HepG2 (cell line): ENCODE results near the gene BIK. TPM values are rescaled to one million over a fixed set of nuclear protein-coding genes. Genes with fewer than 3 reads are reported as not detected.

Source experiments
- AHR ChIP-seq: IDR thresholded peaks from 2 replicates; pipeline ENCODE4 v1.6.1; 2018; ENCODE audit warnings: missing genetic modification reagents, missing compliant biosample characterization
- ATF7-NPFF ChIP-seq: sonication (generic); formaldehyde crosslinking; IDR thresholded peaks from 2 replicates; pipeline ENCODE4 v1.8.1; 2023; ENCODE audit warnings: mild to moderate bottlenecking, low read depth, missing genetic modification reagents, moderate library complexity
- BRCA1 ChIP-seq: sonication (generic); formaldehyde crosslinking; IDR thresholded peaks from 2 replicates; pipeline ENCODE4 v1.4.0; 2020; ENCODE audit warnings: missing genetic modification reagents
- DNMT1 ChIP-seq: sonication (generic); formaldehyde crosslinking; IDR thresholded peaks from 2 replicates; pipeline ENCODE4 v1.5.1; 2020; ENCODE audit warnings: mild to moderate bottlenecking, missing genetic modification reagents
- GATAD1 ChIP-seq: IDR thresholded peaks from 2 replicates; pipeline ENCODE4 v1.6.1; 2016; ENCODE audit warnings: missing genetic modification reagents, missing compliant biosample characterization
- IKZF1 ChIP-seq: fragments of 450-650 bp; IDR thresholded peaks from 2 replicates; pipeline ENCODE4 v1.7.1; 2016
- KAT2B ChIP-seq: fragments of 150-350 bp; IDR thresholded peaks from 2 replicates; pipeline ENCODE4 v1.6.1; 2014; ENCODE audit warnings: low read depth, low read length, borderline replicate concordance
- KLF11 ChIP-seq: IDR thresholded peaks from 2 replicates; pipeline ENCODE4 v1.6.1; 2016; ENCODE audit warnings: missing compliant biosample characterization
- KLF12 ChIP-seq: sonication (generic); formaldehyde crosslinking; IDR thresholded peaks from 2 replicates; pipeline ENCODE4 v1.4.0; 2020; ENCODE audit warnings: missing genetic modification reagents, borderline replicate concordance
- PATZ1 ChIP-seq: sonication (generic); formaldehyde crosslinking; IDR thresholded peaks from 2 replicates; pipeline ENCODE4 v1.4.0; 2020; ENCODE audit warnings: missing genetic modification reagents
- PAXIP1 ChIP-seq: sonication (generic); formaldehyde crosslinking; conservative IDR thresholded peaks from 2 replicates; pipeline ENCODE4 v1.4.0; 2020; ENCODE audit warnings: mild to moderate bottlenecking, missing genetic modification reagents, moderate library complexity
- POLR2AphosphoS5 ChIP-seq: IDR thresholded peaks from 2 replicates; pipeline ENCODE4 v1.6.1; 2012; ENCODE audit warnings: low read depth, low read length
- RBM22 ChIP-seq: fragments of 200-400 bp; formaldehyde crosslinking; optimal IDR thresholded peaks from 2 replicates; pipeline ENCODE3; 2017; ENCODE audit warnings: mild to moderate bottlenecking, low read length, moderate library complexity
- ZFP36 ChIP-seq: fragments of 150-350 bp; IDR thresholded peaks from 2 replicates; pipeline ENCODE4 v1.6.1; 2018; ENCODE audit warnings: borderline replicate concordance, low read length, low read depth; ENCODE audit not compliant: partially characterized antibody
- ZGPAT ChIP-seq: IDR thresholded peaks from 2 replicates; pipeline ENCODE4 v1.6.1; 2016; ENCODE audit warnings: mild to moderate bottlenecking
- ZNF354B ChIP-seq: sonication (generic); formaldehyde crosslinking; IDR thresholded peaks from 2 replicates; pipeline ENCODE4 v1.8.0; 2022; ENCODE audit warnings: mild to moderate bottlenecking, missing genetic modification reagents
- ZNF414 ChIP-seq: sonication (generic); formaldehyde crosslinking; IDR thresholded peaks from 2 replicates; pipeline ENCODE4 v1.5.0; 2020; ENCODE audit warnings: missing genetic modification reagents
- ZNF598 ChIP-seq: sonication (generic); formaldehyde crosslinking; IDR thresholded peaks from 2 replicates; pipeline ENCODE4 v1.5.1; 2020; ENCODE audit warnings: mild to moderate bottlenecking, missing genetic modification reagents, borderline replicate concordance
- ZNF772 ChIP-seq: sonication (generic); formaldehyde crosslinking; IDR thresholded peaks from 2 replicates; pipeline ENCODE4 v1.5.0; 2020; ENCODE audit warnings: mild to moderate bottlenecking, missing genetic modification reagents
- ZSCAN25 ChIP-seq: sonication (generic); formaldehyde crosslinking; IDR thresholded peaks from 2 replicates; pipeline ENCODE4 v1.8.0; 2022; ENCODE audit warnings: mild to moderate bottlenecking, missing genetic modification reagents
- ZSCAN9 ChIP-seq: IDR thresholded peaks from 2 replicates; pipeline ENCODE4 v1.6.1; 2016; ENCODE audit warnings: borderline replicate concordance
- polyA plus RNA-seq, 8 experiments: library from polyadenylated mRNA; depleted of rRNA in 3 of 8; stranded (reverse) in 7 of 8; unstranded in 1 of 8; fragments of >200 nt; fragmentation: Illumina TruSeq in 4 of 8; extraction: Trizol in 4 of 8; gene quantifications; 2 replicates each; pipeline versions ENCODE4 v1.2.1 to v1.2.3, GENCODE V29; 2011 to 2016; ENCODE audit warnings: low read depth in 4 of 8, missing spikeins in 1 of 8, mixed read lengths in 1 of 8; ENCODE audit not compliant: insufficient read depth in 1 of 8
- total RNA-seq, 5 experiments: library from RNA; depleted of rRNA; stranded (reverse); fragments of >200 nt; fragmentation: Illumina TruSeq; extraction: Trizol; gene quantifications; 2 replicates each; pipeline ENCODE4 v1.2.3, GENCODE V29; 2016; ENCODE audit warnings: low read depth in 1 of 5

BIK gene
- total and polyA plus RNA-seq, 2 of the 13 experiments (the other 11 are each of a cell fraction or from before 2014, with no cell fraction given), result 0.54 to 0.80 TPM

GRCh38 chr22:43088984-43089717 is 21.4 kb upstream of the BIK start, which contains the start of gene TTLL1 (continued):
- TF ChIP-seq ZSCAN25 (CRISPR knock-in tag) (peak; percentile 85), KLF12 (peak; percentile 74; the same call in 1 of the 2 replicates), PAXIP1 (CRISPR knock-in tag) (peak; percentile 49), ZSCAN9 (CRISPR knock-in tag) (peak; percentile 39; the same call in 1 of the 2 replicates), RBM22 (peak; percentile 97), ZGPAT (CRISPR knock-in tag) (peak; percentile 69), AHR (CRISPR knock-in tag) (0 out of 2 replicates have a peak, but pooled peaks have one; percentile 44), ATF7-NPFF (CRISPR knock-in tag) (0 out of 2 replicates have a peak, but pooled peaks have one; percentile 20), DNMT1 (no peak), ZNF354B (no peak), ZFP36 (no peak), IKZF1 (no peak), POLR2AphosphoS5 (peak; percentile 79), ZNF598 (CRISPR knock-in tag) (peak; percentile 77; the same call in 1 of the 2 replicates), GATAD1 (CRISPR knock-in tag) (peak; percentile 83), ZNF414 (CRISPR knock-in tag) (0 out of 2 replicates have a peak, but pooled peaks have one; percentile 68), BRCA1 (CRISPR knock-in tag) (no peak), PATZ1 (peak; percentile 53), ZNF772 (peak; percentile 20; the same call in 1 of the 2 replicates), KAT2B (no peak), KLF11 (CRISPR knock-in tag) (no peak)
